K562 (cell line): ENCODE data around the gene RSPH9.

Experiments used
- ATF2 ChIP-seq: sonication (generic); formaldehyde crosslinking; IDR thresholded peaks from 2 replicates; pipeline ENCODE4 v1.8.1; 2022; ENCODE audit warnings: missing genetic modification reagents
- EP300 ChIP-seq: IDR thresholded peaks from 2 replicates; pipeline ENCODE4 v1.6.1; 2012; ENCODE audit warnings: low read length, improper control_type of control experiment
- ETV5 ChIP-seq: sonication (generic); formaldehyde crosslinking; IDR thresholded peaks from 2 replicates; pipeline ENCODE4 v1.4.0; 2020; ENCODE audit warnings: low read depth, mild to moderate bottlenecking, missing genetic modification reagents
- HBP1 ChIP-seq: fragments of 450-650 bp; formaldehyde crosslinking; IDR thresholded peaks from 2 replicates; pipeline ENCODE4 v1.4.0; 2022; ENCODE audit warnings: missing genetic modification characterization
- RAD51 ChIP-seq: fragments of 450-650 bp; IDR thresholded peaks from 2 replicates; pipeline ENCODE4 v1.7.1; 2016; ENCODE audit warnings: low read depth, mild to moderate bottlenecking, borderline replicate concordance
- SREBF2 ChIP-seq: sonication (generic); formaldehyde crosslinking; IDR thresholded peaks from 2 replicates; pipeline ENCODE4 v1.4.0; 2020; ENCODE audit warnings: mild to moderate bottlenecking, missing genetic modification reagents
- THRA ChIP-seq: fragments of 450-650 bp; IDR thresholded peaks from 2 replicates; pipeline ENCODE4 v1.6.1; 2017; ENCODE audit warnings: mild to moderate bottlenecking, moderate library complexity

- TF ChIP-seq SREBF2 (CRISPR knock-in tag): no peak
- TF ChIP-seq ATF2 (CRISPR knock-in tag): no peak
- TF ChIP-seq HBP1 (CRISPR knock-in tag): peak; percentile 73; the same call in 1 of the 2 replicates
- TF ChIP-seq RAD51: no peak
- TF ChIP-seq THRA: no peak
- no peak for TF ChIP-seq EP300
- no peak for TF ChIP-seq ETV5 (CRISPR knock-in tag)
Observed at GRCh38 chr6:43616725-43617472, 27.9 kb upstream of the RSPH9 start.
